Kidney glomerular epithelial cell (primary cell): ENCODE measurements around the gene ELL3.

Experiments used
- DNase-seq: peaks from one replicate; lab custom pipeline; 2025; lab: John Stamatoyannopoulos, UW

Gene ELL3

GRCh38 chr15:43723151-43723550 lies 53.6 kb downstream of the ELL3 start:
- no peak for DNase-seq
